Endothelial cell of umbilical vein (primary cell): Measurements from ENCODE around the gene EFHC2. TPM values are rescaled to one million over a fixed set of nuclear protein-coding genes. Genes with fewer than 3 reads are reported as not detected.

Experiments
- BruUV-seq: library from RNA; stranded (reverse); fragments of 400-500 nt; replicated peaks from 2 replicates; lab custom pipeline; 2021; lab: Mats Ljungman, UMichigan
- CTCF ChIA-PET: fragments of 300-600, 350-600 bp; sonication (Branson Sonifier 250); formaldehyde crosslinking; loops from one replicate; lab custom pipeline; 2021; ENCODE audit warnings: antibody characterized with exemption, inconsistent platforms; lab: Charles Lee
- POLR2A ChIA-PET: fragments of 300-600, 350-600 bp; sonication (Branson Sonifier 250); formaldehyde crosslinking; loops from one replicate; lab custom pipeline; 2021; ENCODE audit warnings: antibody characterized with exemption, inconsistent platforms; lab: Charles Lee
- DNase-seq: peaks from one replicate; pipeline ENCODE4 v3.0.0-alpha.2; 2011; ENCODE audit warnings: low read depth, low spot score
- FAIRE-seq: peaks from 2 replicates; lab custom pipeline; 2011; peaks lifted over from hg19 to GRCh38; lab: Jason Lieb, UNC
- H2AFZ ChIP-seq: 2 replicates; pipeline ENCODE4 v1.6.0; 2012; ENCODE audit warnings: low read depth, low read length, control low read depth, inconsistent platforms
- H3K27ac ChIP-seq: 2 replicates; pipeline ENCODE4 v1.5.1; 2011; ENCODE audit warnings: low read depth, mild to moderate bottlenecking, control low read depth, low read length, moderate library complexity; ENCODE audit not compliant: insufficient read depth
- H3K27me3 ChIP-seq, 2 experiments: 2 replicates each; pipeline versions ENCODE4 v1.6.0 to v1.6.1; 2011; ENCODE audit warnings: low read length in 2 of 2, mixed read lengths in 1 of 2; ENCODE audit not compliant: control insufficient read depth in 2 of 2, insufficient read depth in 2 of 2
- H3K36me3 ChIP-seq, 2 experiments: 2 replicates in 1 of 2; 3 replicates in 1 of 2; pipeline ENCODE4 v1.5.1; 2011; ENCODE audit warnings: low read length in 2 of 2, mild to moderate bottlenecking in 1 of 2, moderate library complexity in 1 of 2; ENCODE audit not compliant: control insufficient read depth in 2 of 2, insufficient read depth in 2 of 2; ENCODE audit errors: extremely low read depth in 1 of 2
- H3K4me1 ChIP-seq: 3 replicates; pipeline ENCODE4 v1.5.1; 2011; ENCODE audit warnings: mild to moderate bottlenecking, low read length; ENCODE audit not compliant: control insufficient read depth, insufficient read depth; ENCODE audit errors: extremely low read depth
- H3K4me2 ChIP-seq: 2 replicates; pipeline ENCODE4 v1.6.1; 2011; ENCODE audit warnings: low read length, control low read depth, mixed read lengths; ENCODE audit not compliant: insufficient read depth
- H3K4me3 ChIP-seq, 3 experiments: fragments of 200-600 bp in 1 of 3; sonication (generic), shearing (Covaris generic) in 1 of 3; replicated peaks in 1 of 3; 2 replicates each; pipeline ENCODE4 v1.5.1; 2011 to 2016; ENCODE audit warnings: control low read depth in 3 of 3, low read length in 3 of 3, mild to moderate bottlenecking in 2 of 3, inconsistent platforms in 1 of 3, low read depth in 1 of 3, moderate library complexity in 1 of 3; ENCODE audit not compliant: insufficient read depth in 1 of 3
- H3K79me2 ChIP-seq: 2 replicates; pipeline ENCODE4 v1.6.0; 2012; ENCODE audit warnings: low read length, inconsistent platforms; ENCODE audit not compliant: control insufficient read depth, insufficient read depth
- H3K9ac ChIP-seq: replicated peaks from 2 replicates; pipeline ENCODE3; 2011; ENCODE audit warnings: low read length, control low read depth; ENCODE audit not compliant: insufficient read depth; ENCODE audit errors: extremely low read depth
- H3K9me1 ChIP-seq: replicated peaks from 3 replicates; pipeline ENCODE4 v1.6.0; 2011; ENCODE audit warnings: mild to moderate bottlenecking, low read length; ENCODE audit not compliant: control insufficient read depth, insufficient read depth; ENCODE audit errors: extremely low read depth
- H3K9me3 ChIP-seq: replicated peaks from 2 replicates; pipeline ENCODE4 v1.5.1; 2012; ENCODE audit warnings: low read length, inconsistent platforms; ENCODE audit not compliant: control insufficient read depth, insufficient read depth
- H4K20me1 ChIP-seq: replicated peaks from 2 replicates; pipeline ENCODE3; 2011; ENCODE audit warnings: mild to moderate bottlenecking, low read length; ENCODE audit not compliant: control insufficient read depth, insufficient read depth; ENCODE audit errors: extremely low read depth
- EZH2 ChIP-seq: IDR thresholded peaks from 2 replicates; pipeline ENCODE4 v1.6.1; 2012; ENCODE audit warnings: borderline replicate concordance, low read depth, mild to moderate bottlenecking, moderate library complexity, low read length, inconsistent platforms; ENCODE audit not compliant: severe bottlenecking
- FOS ChIP-seq: IDR thresholded peaks from 2 replicates; pipeline ENCODE4 v1.6.1; 2011; ENCODE audit warnings: mild to moderate bottlenecking, low read length, moderate library complexity, borderline replicate concordance; ENCODE audit not compliant: insufficient read depth
- GATA2 ChIP-seq: IDR thresholded peaks from 2 replicates; pipeline ENCODE4 v1.7.0; 2011; ENCODE audit warnings: low read depth, mild to moderate bottlenecking, moderate library complexity, mixed read lengths, low read length; ENCODE audit not compliant: insufficient read length, insufficient read depth
- JUN ChIP-seq: IDR thresholded peaks from 2 replicates; pipeline ENCODE4 v1.6.1; 2011; ENCODE audit warnings: borderline replicate concordance, low read depth; ENCODE audit not compliant: insufficient read length, insufficient read depth
- MYC ChIP-seq: IDR thresholded peaks from one replicate; pipeline ENCODE4 v1.6.1; 2011; ENCODE audit warnings: mild to moderate bottlenecking, low read depth, low read length
- POLR2A ChIP-seq: IDR thresholded peaks from 2 replicates; pipeline ENCODE4 v1.6.1; 2012; ENCODE audit warnings: low read depth, mild to moderate bottlenecking, control low read depth, low read length
- POLR2AphosphoS5 ChIP-seq: IDR thresholded peaks from 2 replicates; pipeline ENCODE4 v1.6.1; 2012; ENCODE audit warnings: low read depth, mild to moderate bottlenecking, control low read depth, low read length, moderate library complexity; ENCODE audit not compliant: insufficient read depth
- dilution Hi-C: fragments of 300-500 bp; cut with MboI; formaldehyde crosslinking; loops from one replicate; pipeline ENCODE4 v1.15.0; 2019; ENCODE audit warnings: low sequenced_read_pairs; ENCODE audit not compliant: extremely low pct_ligation_motif_present
- intact Hi-C: fragments of 100-400 bp; cut with micrococcal nuclease; formaldehyde crosslinking; loops from one replicate; pipeline ENCODE4 v1.10.0; 2022
- polyA plus RNA-seq, 4 experiments: library from polyadenylated mRNA; depleted of rRNA in 3 of 4; stranded (reverse) in 3 of 4; unstranded in 1 of 4; fragments of >200 nt; gene quantifications; 2 replicates each; pipeline versions ENCODE4 v1.2.1 to v1.2.3, GENCODE V29; 2011 to 2012; ENCODE audit warnings: missing spikeins in 1 of 4
- total RNA-seq: library from RNA; stranded (reverse); gene quantifications from 2 replicates; pipeline ENCODE4 v1.2.3, GENCODE V29; 2021
- TF ChIP-seq, protein P1 (sequence below): IDR thresholded peaks from 2 replicates; pipeline ENCODE4 v1.6.1; 2011; ENCODE audit not compliant: insufficient read depth, insufficient read length
- TF ChIP-seq, protein P2 (sequence below), 2 donors: IDR thresholded peaks; 1 replicate in 1 of 2; 2 replicates in 1 of 2; pipeline ENCODE4 v1.5.1; 2011; ENCODE audit warnings: low read length in 2 of 2, mild to moderate bottlenecking in 2 of 2, moderate library complexity in 2 of 2, control low read depth in 1 of 2, inconsistent platforms in 1 of 2, low read depth in 1 of 2; ENCODE audit not compliant: insufficient read depth in 1 of 2; ENCODE audit errors: extremely low read depth in 1 of 2

EFHC2 gene
- total and polyA plus RNA-seq, 2 donors (not counting 3 experiments of a cell fraction or from before 2014, with no cell fraction given), result not detected

DNA sequence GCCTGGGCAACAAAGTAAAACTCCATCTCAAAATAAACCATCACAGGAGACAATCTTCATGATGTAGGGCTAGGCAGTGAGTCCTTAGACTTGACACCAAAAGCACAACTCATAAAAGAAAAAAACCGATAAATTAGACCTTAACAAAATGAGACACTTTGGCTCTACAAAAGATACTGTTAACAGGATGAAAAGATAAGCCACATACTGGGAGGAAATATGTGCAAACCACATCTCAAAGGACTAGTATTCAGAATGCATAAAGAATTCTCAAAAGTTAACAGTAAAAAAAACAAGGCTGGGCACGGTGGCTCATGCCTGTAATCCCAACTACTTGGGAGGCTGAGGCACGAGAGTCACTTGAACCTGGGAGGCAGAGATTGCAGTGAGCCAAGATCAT is 13.2 kb downstream of the EFHC2 start:
- ChIA-PET CTCF (no interaction called here), POLR2A (no interaction called here)
- dilution Hi-C loops (no loop called here), intact Hi-C loops (no loop called here)
- H3K27me3 ChIP-seq, result no peaks in the 10 kb centered on the region
- no peaks in the 10 kb centered on the region for H3K9me3 ChIP-seq
- H4K20me1 ChIP-seq, result no peaks in the 10 kb centered on the region
- H2AFZ ChIP-seq, result no peak overlapping the region
- TF ChIP-seq MYC (no peak), POLR2AphosphoS5 (no peak), JUN (no peak), EZH2 (no peak), POLR2A (no peak), FOS (no peak), GATA2 (no peak)
- TF ChIP-seq, protein P1, sequence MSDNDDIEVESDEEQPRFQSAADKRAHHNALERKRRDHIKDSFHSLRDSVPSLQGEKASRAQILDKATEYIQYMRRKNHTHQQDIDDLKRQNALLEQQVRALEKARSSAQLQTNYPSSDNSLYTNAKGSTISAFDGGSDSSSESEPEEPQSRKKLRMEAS, result no peak
- TF ChIP-seq, protein P2, sequence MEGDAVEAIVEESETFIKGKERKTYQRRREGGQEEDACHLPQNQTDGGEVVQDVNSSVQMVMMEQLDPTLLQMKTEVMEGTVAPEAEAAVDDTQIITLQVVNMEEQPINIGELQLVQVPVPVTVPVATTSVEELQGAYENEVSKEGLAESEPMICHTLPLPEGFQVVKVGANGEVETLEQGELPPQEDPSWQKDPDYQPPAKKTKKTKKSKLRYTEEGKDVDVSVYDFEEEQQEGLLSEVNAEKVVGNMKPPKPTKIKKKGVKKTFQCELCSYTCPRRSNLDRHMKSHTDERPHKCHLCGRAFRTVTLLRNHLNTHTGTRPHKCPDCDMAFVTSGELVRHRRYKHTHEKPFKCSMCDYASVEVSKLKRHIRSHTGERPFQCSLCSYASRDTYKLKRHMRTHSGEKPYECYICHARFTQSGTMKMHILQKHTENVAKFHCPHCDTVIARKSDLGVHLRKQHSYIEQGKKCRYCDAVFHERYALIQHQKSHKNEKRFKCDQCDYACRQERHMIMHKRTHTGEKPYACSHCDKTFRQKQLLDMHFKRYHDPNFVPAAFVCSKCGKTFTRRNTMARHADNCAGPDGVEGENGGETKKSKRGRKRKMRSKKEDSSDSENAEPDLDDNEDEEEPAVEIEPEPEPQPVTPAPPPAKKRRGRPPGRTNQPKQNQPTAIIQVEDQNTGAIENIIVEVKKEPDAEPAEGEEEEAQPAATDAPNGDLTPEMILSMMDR (IDR thresholded peaks at IDR 0.05; ENCODE audit: extremely low read depth in 1 of 2, insufficient read depth in 1 of 2, low read depth in 1 of 2, low read length in 2 of 2), result no peak
- no peaks in the 10 kb centered on the region for H3K4me1 ChIP-seq
- FAIRE-seq, result no peak
- no peak for DNase-seq
- no peak overlapping the region for H3K4me3 ChIP-seq
- H3K4me2 ChIP-seq, result no peak overlapping the region
- no peaks in the 10 kb centered on the region for H3K79me2 ChIP-seq
- H3K36me3 ChIP-seq, result no peaks in the 10 kb centered on the region
- no peaks in the 10 kb centered on the region for H3K9me1 ChIP-seq
- H3K27ac ChIP-seq, result no peak overlapping the region
- BruUV-seq, result no TSS peak
- H3K9ac ChIP-seq, result no peak overlapping the region
